GM18499 (cell line): ENCODE measurements around the gene NASP.

Experiments
- ATAC-seq: cut with Tn5 transposase; IDR thresholded peaks from one replicate; pipeline ENCODE4 v1.9.1; 2021; ENCODE audit warnings: moderate number of reproducible peaks; ENCODE audit not compliant: insufficient read depth, unreplicated experiment

Gene NASP

DNA sequence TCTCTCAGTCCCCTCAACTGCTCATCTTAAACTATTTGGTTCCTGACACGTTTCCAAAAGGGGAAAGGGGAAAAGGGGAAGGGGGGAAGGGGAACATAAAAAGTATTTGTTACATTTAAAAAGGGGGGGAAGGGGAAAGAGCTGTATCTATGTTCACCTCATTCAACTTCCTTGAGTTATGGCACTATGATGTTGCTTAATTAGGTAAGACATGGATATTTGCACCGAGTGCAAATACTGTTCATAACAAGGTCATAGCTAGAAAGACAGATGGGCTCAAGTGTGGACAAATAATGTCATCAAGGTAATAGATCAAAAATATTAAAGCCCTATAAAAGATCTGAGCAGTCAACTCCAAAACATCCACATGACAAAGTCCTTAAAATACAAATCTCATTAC is 76.5 kb downstream of the NASP start:
- no peak for ATAC-seq

DNA sequence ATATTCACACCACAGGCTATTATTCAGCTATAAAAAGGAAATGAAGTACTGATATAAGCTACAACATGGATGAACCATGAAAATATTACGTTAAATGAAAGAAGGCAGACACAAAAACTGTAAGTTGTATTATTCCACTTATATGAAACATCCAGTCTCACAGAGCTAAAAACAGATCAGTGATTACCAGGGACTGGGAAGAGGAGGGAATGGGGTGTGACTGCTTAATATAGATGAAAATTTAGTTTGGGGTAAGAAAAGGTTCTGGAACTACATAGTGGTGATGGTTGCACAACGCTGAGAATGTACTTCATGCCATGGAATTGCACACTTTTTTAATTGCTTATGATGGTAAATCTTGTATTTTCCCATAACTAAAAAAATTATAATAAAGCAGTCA is 83.0 kb downstream of the NASP start:
- no peak for ATAC-seq

DNA sequence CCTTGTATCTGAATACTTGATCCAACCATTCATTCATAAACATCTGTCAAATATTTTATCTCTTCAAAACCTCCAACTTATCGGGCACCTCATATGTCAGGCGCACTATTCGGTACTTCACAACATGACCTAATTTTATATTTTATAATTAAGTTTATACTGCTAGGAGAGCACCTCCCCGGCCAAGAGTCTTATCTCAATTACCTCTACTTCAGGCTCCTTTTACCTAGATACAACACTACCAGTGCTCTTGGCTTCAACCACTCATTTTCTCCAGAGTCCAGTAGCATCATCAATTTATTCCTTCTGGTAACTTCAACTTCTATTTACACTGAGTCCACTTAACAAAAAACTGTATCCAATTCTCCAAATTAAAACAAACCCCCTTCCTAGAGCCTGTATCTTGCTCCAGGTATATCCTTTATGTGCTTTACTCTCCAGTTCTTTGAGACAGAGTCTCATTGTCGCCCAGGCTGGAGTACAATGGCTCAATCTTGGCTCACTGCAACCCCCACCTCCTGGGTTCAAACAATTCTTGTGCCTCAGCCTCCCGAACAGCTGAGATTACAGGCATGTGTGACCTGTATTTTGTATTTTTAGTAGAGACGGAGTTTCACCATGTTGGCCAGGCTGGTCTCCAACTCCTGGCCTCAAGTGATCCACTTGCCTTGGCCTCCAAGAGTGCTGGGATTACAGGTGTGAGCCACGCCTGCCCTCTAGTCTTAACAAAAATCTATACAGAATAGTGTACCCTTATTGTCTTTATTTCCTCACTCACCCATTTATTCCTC is 83.7 kb downstream of the NASP start:
- ATAC-seq, result no peak
